HepG2 (cell line): ENCODE measurements around the gene POLA1. TPM values are rescaled to one million over a fixed set of nuclear protein-coding genes. Genes with fewer than 3 reads are reported as not detected.

Experiments used
- ATAC-seq: fragments of 200-7000 bp; cut with Tn5 transposase; 3 replicates; pipeline ENCODE4 v1.9.1; 2020; ENCODE audit warnings: mild to moderate bottlenecking, moderate library complexity
- BruUV-seq: library from RNA; stranded (reverse); fragments of 400-500 nt; replicated peaks from 2 replicates; lab custom pipeline; 2021; lab: Mats Ljungman, UMichigan
- CTCF ChIA-PET: fragments of 300-600 bp; formaldehyde crosslinking; extraction: SDS; loops from one replicate; lab custom pipeline; 2021; ENCODE audit warnings: low total read pairs, inconsistent platforms, low intra/inter-chr PET ratio; lab: Yijun Ruan, JAX
- POLR2A ChIA-PET: fragments of 350-600 bp; sonication (Branson Sonifier 250); formaldehyde crosslinking; loops from one replicate; lab custom pipeline; 2020; ENCODE audit warnings: antibody characterized with exemption, inconsistent platforms; lab: Yijun Ruan, JAX
- DNase-seq: peaks from one replicate; pipeline ENCODE4 v3.0.0-alpha.2; 2015; ENCODE audit warnings: low spot score
- FAIRE-seq: peaks from 3 replicates; lab custom pipeline; 2011; peaks lifted over from hg19 to GRCh38; lab: Jason Lieb, UNC
- H2AFZ ChIP-seq: one replicate; pipeline ENCODE4 v1.6.1; 2011; ENCODE audit warnings: low read length, inconsistent platforms
- H3K27ac ChIP-seq: fragments of 300-600 bp; 3 replicates; pipeline ENCODE4 v1.8.0; 2011; ENCODE audit warnings: mixed run types, mild to moderate bottlenecking, mixed read lengths, low read length, inconsistent platforms; ENCODE audit not compliant: insufficient read depth; ENCODE audit errors: extremely low read length
- H3K27me3 ChIP-seq, 2 experiments: fragments of 200-600 bp in 1 of 2; 2 replicates in 1 of 2; 3 replicates in 1 of 2; pipeline versions ENCODE4 v1.6.0 to v1.8.0; 2011; ENCODE audit warnings: low read length in 2 of 2, mild to moderate bottlenecking in 2 of 2, moderate library complexity in 2 of 2, inconsistent platforms in 1 of 2; ENCODE audit not compliant: insufficient read depth in 2 of 2, control insufficient read depth in 1 of 2
- H3K36me3 ChIP-seq, 2 experiments: fragments of 200-600 bp in 1 of 2; replicated peaks in 1 of 2; 2 replicates in 1 of 2; 3 replicates in 1 of 2; pipeline versions ENCODE4 v1.5.1 to v1.8.0; 2011; ENCODE audit warnings: low read length in 2 of 2, inconsistent platforms in 1 of 2; ENCODE audit not compliant: insufficient read depth in 2 of 2, control insufficient read depth in 1 of 2
- H3K4me1 ChIP-seq: 2 replicates; pipeline ENCODE4 v1.5.1; 2012; ENCODE audit warnings: low read length, inconsistent platforms; ENCODE audit not compliant: insufficient read depth
- H3K4me2 ChIP-seq: 2 replicates; pipeline ENCODE4 v1.6.0; 2011; ENCODE audit warnings: low read depth, low read length, inconsistent platforms
- H3K4me3 ChIP-seq, 3 experiments: fragments of 200-600 bp in 1 of 3; sonication (generic), shearing (Covaris generic) in 1 of 3; replicated peaks in 1 of 3; 2 replicates each; pipeline ENCODE4 v1.5.1; 2011 to 2016; ENCODE audit warnings: low read length in 3 of 3, inconsistent platforms in 2 of 3, low read depth in 2 of 3, mild to moderate bottlenecking in 2 of 3, control low read depth in 1 of 3, mixed read lengths in 1 of 3; ENCODE audit not compliant: insufficient read depth in 1 of 3
- H3K79me2 ChIP-seq: one replicate; pipeline ENCODE4 v1.6.1; 2011; ENCODE audit warnings: low read length, inconsistent platforms; ENCODE audit not compliant: insufficient read depth
- H3K9ac ChIP-seq: 2 replicates; pipeline ENCODE4 v1.6.0; 2011; ENCODE audit warnings: mild to moderate bottlenecking, low read depth, low read length, inconsistent platforms; ENCODE audit not compliant: insufficient read depth
- H3K9me3 ChIP-seq: 2 replicates; pipeline ENCODE4 v1.5.1; 2012; ENCODE audit warnings: mild to moderate bottlenecking, low read length
- H4K20me1 ChIP-seq: 2 replicates; pipeline ENCODE4 v1.6.0; 2011; ENCODE audit warnings: inconsistent platforms, mild to moderate bottlenecking, low read length, moderate library complexity; ENCODE audit not compliant: insufficient read depth
- FLYWCH1 ChIP-seq: sonication (generic); formaldehyde crosslinking; IDR thresholded peaks from 2 replicates; pipeline ENCODE4 v1.8.1; 2023; ENCODE audit warnings: mild to moderate bottlenecking, missing genetic modification reagents
- FOXJ3 ChIP-seq: sonication (generic); formaldehyde crosslinking; IDR thresholded peaks from 2 replicates; pipeline ENCODE4 v1.4.0; 2020; ENCODE audit warnings: missing genetic modification reagents, mild to moderate bottlenecking, borderline replicate concordance
- KDM5B ChIP-seq: sonication (generic); formaldehyde crosslinking; IDR thresholded peaks from 2 replicates; pipeline ENCODE4 v1.4.0; 2020; ENCODE audit warnings: missing genetic modification reagents, mild to moderate bottlenecking, borderline replicate concordance
- KLF11 ChIP-seq: IDR thresholded peaks from 2 replicates; pipeline ENCODE4 v1.6.1; 2016; ENCODE audit warnings: missing compliant biosample characterization
- MEIS2 ChIP-seq: sonication (generic); formaldehyde crosslinking; IDR thresholded peaks from 2 replicates; pipeline ENCODE4 v1.9.0; 2021; ENCODE audit warnings: mild to moderate bottlenecking, missing genetic modification reagents
- MYC ChIP-seq: sonication (generic); formaldehyde crosslinking; IDR thresholded peaks from 2 replicates; pipeline ENCODE4 v1.9.0; 2021; ENCODE audit warnings: missing genetic modification reagents, borderline replicate concordance
- PHB2 ChIP-seq: fragments of 450-650 bp; IDR thresholded peaks from 2 replicates; pipeline ENCODE4 v1.6.1; 2018; ENCODE audit not compliant: partially characterized antibody
- PRMT3 ChIP-seq: sonication (generic); formaldehyde crosslinking; IDR thresholded peaks from 2 replicates; pipeline ENCODE4 v1.8.1; 2022; ENCODE audit warnings: low read depth, mild to moderate bottlenecking, moderate library complexity, missing genetic modification reagents, borderline replicate concordance
- RXRB ChIP-seq: IDR thresholded peaks from 2 replicates; pipeline ENCODE4 v1.6.1; 2016; ENCODE audit warnings: borderline replicate concordance, missing genetic modification reagents, missing compliant biosample characterization
- SAFB2 ChIP-seq: sonication (generic); formaldehyde crosslinking; IDR thresholded peaks from 2 replicates; pipeline ENCODE4 v1.5.1; 2020; ENCODE audit warnings: missing genetic modification reagents, low read depth, mild to moderate bottlenecking, borderline replicate concordance
- SCMH1 ChIP-seq: sonication (generic); formaldehyde crosslinking; IDR thresholded peaks from 2 replicates; pipeline ENCODE4 v1.9.0; 2021; ENCODE audit warnings: missing genetic modification reagents, mild to moderate bottlenecking, borderline replicate concordance
- SSRP1 ChIP-seq: IDR thresholded peaks from 2 replicates; pipeline ENCODE4 v1.6.1; 2016; ENCODE audit warnings: control low read depth
- SUZ12 ChIP-seq: fragments of 150-350 bp; IDR thresholded peaks from 2 replicates; pipeline ENCODE4 v1.6.1; 2014; ENCODE audit warnings: low read depth, low read length
- ZFP90 ChIP-seq: sonication (generic); formaldehyde crosslinking; IDR thresholded peaks from 2 replicates; pipeline ENCODE4 v1.8.0; 2022; ENCODE audit warnings: missing genetic modification reagents, mild to moderate bottlenecking, inconsistent platforms, borderline replicate concordance
- ZNF468 ChIP-seq: sonication (generic); formaldehyde crosslinking; IDR thresholded peaks from 2 replicates; pipeline ENCODE4 v1.8.0; 2022; ENCODE audit warnings: mild to moderate bottlenecking, moderate library complexity, missing genetic modification reagents
- ZNF550 ChIP-seq: sonication (generic); formaldehyde crosslinking; IDR thresholded peaks from 2 replicates; pipeline ENCODE4 v1.4.0; 2020; ENCODE audit warnings: mild to moderate bottlenecking, missing genetic modification reagents, borderline replicate concordance
- ZNF614 ChIP-seq: IDR thresholded peaks from 2 replicates; pipeline ENCODE4 v1.6.1; 2018; ENCODE audit warnings: missing biosample characterization, missing genetic modification reagents, inconsistent platforms, borderline replicate concordance
- ZNF792 ChIP-seq: IDR thresholded peaks from 2 replicates; pipeline ENCODE4 v1.6.1; 2016
- WGBS: methylation state at CpG from one replicate; pipeline ENCODE4 v1.1.6; 2017; ENCODE audit warnings: low lambda C conversion rate; 5-methylcytosine and 5-hydroxymethylcytosine counted together
- in situ Hi-C: cut with HindIII; loops from 2 replicates; pipeline ENCODE4 v1.10.0; 2017; ENCODE audit warnings: low pct_unique_long_range_greater_than_20kb; ENCODE audit not compliant: extremely low pct_ligation_motif_present
- intact Hi-C: fragments of 100-400 bp; cut with micrococcal nuclease; formaldehyde crosslinking; loops from one replicate; pipeline ENCODE4 v1.10.0; 2022; ENCODE audit not compliant: unreplicated experiment
- polyA plus RNA-seq, 8 experiments: library from polyadenylated mRNA; depleted of rRNA in 3 of 8; stranded (reverse) in 7 of 8; unstranded in 1 of 8; fragments of >200 nt; fragmentation: Illumina TruSeq in 4 of 8; extraction: Trizol in 4 of 8; gene quantifications; 2 replicates each; pipeline versions ENCODE4 v1.2.1 to v1.2.3, GENCODE V29; 2011 to 2016; ENCODE audit warnings: low read depth in 4 of 8, missing spikeins in 1 of 8, mixed read lengths in 1 of 8; ENCODE audit not compliant: insufficient read depth in 1 of 8
- total RNA-seq, 5 experiments: library from RNA; depleted of rRNA; stranded (reverse); fragments of >200 nt; fragmentation: Illumina TruSeq; extraction: Trizol; gene quantifications; 2 replicates each; pipeline ENCODE4 v1.2.3, GENCODE V29; 2016; ENCODE audit warnings: low read depth in 1 of 5
- TF ChIP-seq, protein P1 (sequence below): sonication (generic); formaldehyde crosslinking; IDR thresholded peaks from 2 replicates; pipeline ENCODE4 v1.5.1; 2020; ENCODE audit warnings: missing genetic modification reagents, mild to moderate bottlenecking, borderline replicate concordance

The POLA1 gene
- total and polyA plus RNA-seq, 2 of the 13 experiments (the other 11 are each of a cell fraction or from before 2014, with no cell fraction given) = 3.3 to 26.5 TPM

DNA sequence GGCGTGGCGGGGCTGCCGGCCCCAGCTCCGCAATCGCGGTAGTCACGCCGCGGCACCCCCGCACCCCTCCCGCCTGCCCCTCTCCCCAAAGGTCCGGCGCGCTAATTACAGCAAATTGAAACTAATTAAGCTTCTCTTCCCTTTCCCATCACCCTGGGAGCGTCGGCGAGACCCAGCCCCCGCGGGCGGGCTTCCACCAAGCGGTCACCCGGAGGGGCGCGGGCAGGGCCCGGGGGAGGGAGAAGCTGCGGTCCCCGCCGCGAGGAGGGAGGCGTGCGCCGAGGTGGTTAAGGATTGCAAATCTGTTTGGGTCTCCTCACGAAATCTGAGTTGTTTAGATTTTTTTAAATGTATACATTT lies 308.9 kb downstream of the POLA1 start:
- no peak overlapping the region for H3K27ac ChIP-seq
- BruUV-seq = no TSS peak
- peaks cover 2 to 25% of the 10 kb centered on the region in 2 experiments; a peak in 2 of 5 replicates for H3K27me3 ChIP-seq
- ChIA-PET CTCF (no interaction called here), POLR2A (no interaction called here)
- FAIRE-seq (no peak), ATAC-seq (no peak), DNase-seq (no peak)
- H3K9me3 ChIP-seq = no peaks in the 10 kb centered on the region
- WGBS = 92% methylated on average over 9 of the region's 33 CpGs
- TF ChIP-seq KLF11 (CRISPR knock-in tag) = no peak
- no peak for TF ChIP-seq MEIS2 (CRISPR knock-in tag)
- TF ChIP-seq ZNF468 = no peak
- no peak for TF ChIP-seq PHB2
- no peak for TF ChIP-seq ZNF550
- no peak for TF ChIP-seq ZNF792 (CRISPR knock-in tag)
- no peak for TF ChIP-seq MYC (CRISPR knock-in tag)
- no peak overlapping the region for H2AFZ ChIP-seq
- no peaks in the 10 kb centered on the region for H3K36me3 ChIP-seq
- H3K4me2 ChIP-seq = no peak overlapping the region
- H3K79me2 ChIP-seq = no peaks in the 10 kb centered on the region
- H3K4me1 ChIP-seq = peaks cover 6% of the 10 kb centered on the region; the same call in 1 of the 2 replicates
- in situ Hi-C loops = no loop called here
- no peak overlapping the region for H3K9ac ChIP-seq
- H4K20me1 ChIP-seq = no peaks in the 10 kb centered on the region
- intact Hi-C loops = no loop called here
- no peak overlapping the region for H3K4me3 ChIP-seq

DNA sequence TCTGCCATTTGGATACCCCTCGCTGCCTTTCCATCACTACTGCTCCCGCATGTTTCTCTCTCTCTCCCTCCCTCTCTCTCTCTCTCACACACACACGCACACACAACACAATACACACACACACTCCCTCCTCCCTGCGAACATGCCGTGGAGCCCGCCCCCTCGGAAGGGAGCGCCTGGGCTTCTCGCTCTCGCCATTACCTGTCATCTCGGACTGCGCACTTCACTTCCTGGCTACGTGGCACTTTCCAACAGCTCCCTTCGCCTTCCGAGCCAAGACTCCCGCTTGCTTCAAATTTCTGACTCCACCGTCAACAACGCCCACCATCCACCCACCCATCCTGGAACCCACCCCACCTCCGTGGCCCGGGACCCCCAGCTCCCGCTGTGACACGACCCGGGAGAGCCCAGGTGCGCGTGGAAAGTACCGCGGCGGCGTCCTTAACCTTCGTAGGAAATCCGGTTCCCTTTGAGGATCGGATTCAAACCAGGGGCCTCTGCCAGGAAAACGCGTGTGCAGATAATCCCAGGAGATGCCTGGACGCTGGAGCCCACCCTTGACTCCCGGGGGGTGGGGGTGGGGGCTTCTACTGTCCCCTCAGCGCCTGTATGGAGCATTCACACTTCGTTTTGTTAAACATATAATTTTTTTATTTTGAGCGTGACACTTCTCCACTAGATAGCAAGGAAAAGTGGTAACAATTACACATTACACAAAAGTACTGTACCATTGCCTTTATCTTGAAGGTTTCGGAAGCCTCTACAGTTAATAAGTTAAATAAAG lies 309.5 kb downstream of the POLA1 start:
- TF ChIP-seq SCMH1 (no peak), SAFB2 (CRISPR knock-in tag) (no peak), ZNF614 (CRISPR knock-in tag) (no peak), RXRB (no peak), SUZ12 (no peak), PRMT3 (CRISPR knock-in tag) (no peak), ZFP90 (CRISPR knock-in tag) (no peak), SSRP1 (CRISPR knock-in tag) (no peak), FLYWCH1 (CRISPR knock-in tag) (no peak), KDM5B (CRISPR knock-in tag) (no peak), FOXJ3 (CRISPR knock-in tag) (no peak)
- TF ChIP-seq, protein P1, sequence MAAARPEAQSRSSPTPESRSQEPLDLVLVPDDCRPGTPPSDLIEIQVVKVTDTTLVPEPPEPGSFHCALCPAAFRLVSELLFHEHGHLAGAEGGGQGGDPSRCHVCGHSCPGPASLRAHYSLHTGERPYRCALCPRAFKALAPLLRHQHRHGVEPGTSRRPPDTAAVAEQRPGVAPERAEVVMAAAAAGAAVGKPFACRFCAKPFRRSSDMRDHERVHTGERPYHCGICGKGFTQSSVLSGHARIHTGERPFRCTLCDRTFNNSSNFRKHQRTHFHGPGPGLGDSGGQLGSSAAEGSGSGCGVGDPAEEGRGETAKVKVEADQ (CRISPR knock-in tag) = no peak
- Histone ChIP-seq H3K79me2 (no peaks in the 10 kb centered on the region), H3K9ac (no peak overlapping the region), H2AFZ (no peak overlapping the region), H3K27ac (no peak overlapping the region), H3K4me1 (peaks cover 6% of the 10 kb centered on the region; the same call in 1 of the 2 replicates), H3K36me3 (no peaks in the 10 kb centered on the region), H4K20me1 (no peaks in the 10 kb centered on the region), H3K9me3 (no peaks in the 10 kb centered on the region), H3K4me3 (no peak overlapping the region), H3K4me2 (no peak overlapping the region), H3K27me3 (peaks cover 2 to 31% of the 10 kb centered on the region in 2 experiments; a peak in 2 of 5 replicates)
- ChIA-PET CTCF (no interaction called here), POLR2A (no interaction called here)
- in situ Hi-C loops = no loop called here
- 94% methylated on average over 40 of the region's 40 CpGs for WGBS
- DNase-seq = no peak
- intact Hi-C loops = no loop called here
- no TSS peak for BruUV-seq
- no peak for ATAC-seq
- FAIRE-seq = no peak
